Cardiac muscle cell (in vitro differentiated cells and primary cell): ENCODE measurements around the gene RER1. TPM values are rescaled to one million over a fixed set of nuclear protein-coding genes. Genes with fewer than 3 reads are reported as not detected.

ENCODE experiments used
- DNase-seq, 2 donors: peaks; one replicate each; pipeline versions ENCODE4 v3.0.0 to v3.0.0-alpha.2; 2010 to 2017; ENCODE audit warnings: low read depth in 1 of 2, low spot score in 1 of 2
- H3K27ac ChIP-seq: fragments of 200-600 bp; sonication (generic); 2 replicates; pipeline ENCODE4 v1.5.1; 2016
- H3K27me3 ChIP-seq: fragments of 200-600 bp; sonication (generic); 2 replicates; pipeline ENCODE4 v1.6.0; 2016; ENCODE audit warnings: control low read depth
- H3K36me3 ChIP-seq: fragments of 200-600 bp; sonication (generic); 2 replicates; pipeline ENCODE4 v1.5.1; 2016; ENCODE audit warnings: control low read depth
- H3K4me1 ChIP-seq: fragments of 200-600 bp; sonication (generic); 2 replicates; pipeline ENCODE4 v1.8.1; 2017; ENCODE audit warnings: low read depth, mild to moderate bottlenecking, mixed run types
- H3K4me3 ChIP-seq: fragments of 200-600 bp; sonication (generic); 2 replicates; pipeline ENCODE4 v1.5.1; 2016; ENCODE audit warnings: mild to moderate bottlenecking
- H3K9me3 ChIP-seq: fragments of 200-600 bp; sonication (generic); 2 replicates; pipeline ENCODE4 v1.5.1; 2017; ENCODE audit warnings: low read depth, mild to moderate bottlenecking, control low read depth
- CTCF ChIP-seq: IDR thresholded peaks from 2 replicates; pipeline ENCODE4 v1.5.1; 2012; ENCODE audit warnings: low read depth, mild to moderate bottlenecking, low read length
- polyA plus RNA-seq: library from polyadenylated mRNA; unstranded; fragments of >200 nt; fragmentation: Nextera tagmentation; extraction: Ambion mirVana; gene quantifications from 2 replicates; pipeline ENCODE4 v1.2.1, GENCODE V29; 2016
- total RNA-seq: library from RNA; depleted of rRNA; stranded (reverse); fragments of >200 nt; gene quantifications from 2 replicates; pipeline ENCODE4 v1.2.3, GENCODE V29; 2016

Gene RER1
- total and polyA plus RNA-seq, 2 experiments from 2014 or later, result 46.5 to 112 TPM

- Histone ChIP-seq H3K27me3 (no peaks in the 10 kb centered on the region), H3K27ac (no peak overlapping the region), H3K36me3 (no peaks in the 10 kb centered on the region), H3K4me3 (no peak overlapping the region), H3K4me1 (no peaks in the 10 kb centered on the region), H3K9me3 (no peaks in the 10 kb centered on the region)
- TF ChIP-seq CTCF, result no peak
- no peak for DNase-seq
Measured at GRCh38 chr1:2352341-2352896, 39.2 kb upstream of the RER1 start.

GRCh38 chr1:2352897-2353550, 38.6 kb upstream of the RER1 start:
- no peak for DNase-seq
- Histone ChIP-seq H3K9me3 (no peaks in the 10 kb centered on the region), H3K4me1 (no peaks in the 10 kb centered on the region), H3K4me3 (no peak overlapping the region), H3K27me3 (no peaks in the 10 kb centered on the region), H3K36me3 (no peaks in the 10 kb centered on the region), H3K27ac (no peak overlapping the region)
- TF ChIP-seq CTCF, result no peak

GRCh38 chr1:2353551-2354438, 37.8 kb upstream of the RER1 start:
- H3K4me1 ChIP-seq, result no peaks in the 10 kb centered on the region
- H3K9me3 ChIP-seq, result no peaks in the 10 kb centered on the region
- no peaks in the 10 kb centered on the region for H3K27me3 ChIP-seq
- TF ChIP-seq CTCF, result no peak
- no peak for DNase-seq
- H3K36me3 ChIP-seq, result no peaks in the 10 kb centered on the region
- no peak overlapping the region for H3K4me3 ChIP-seq
- H3K27ac ChIP-seq, result no peak overlapping the region

DNA sequence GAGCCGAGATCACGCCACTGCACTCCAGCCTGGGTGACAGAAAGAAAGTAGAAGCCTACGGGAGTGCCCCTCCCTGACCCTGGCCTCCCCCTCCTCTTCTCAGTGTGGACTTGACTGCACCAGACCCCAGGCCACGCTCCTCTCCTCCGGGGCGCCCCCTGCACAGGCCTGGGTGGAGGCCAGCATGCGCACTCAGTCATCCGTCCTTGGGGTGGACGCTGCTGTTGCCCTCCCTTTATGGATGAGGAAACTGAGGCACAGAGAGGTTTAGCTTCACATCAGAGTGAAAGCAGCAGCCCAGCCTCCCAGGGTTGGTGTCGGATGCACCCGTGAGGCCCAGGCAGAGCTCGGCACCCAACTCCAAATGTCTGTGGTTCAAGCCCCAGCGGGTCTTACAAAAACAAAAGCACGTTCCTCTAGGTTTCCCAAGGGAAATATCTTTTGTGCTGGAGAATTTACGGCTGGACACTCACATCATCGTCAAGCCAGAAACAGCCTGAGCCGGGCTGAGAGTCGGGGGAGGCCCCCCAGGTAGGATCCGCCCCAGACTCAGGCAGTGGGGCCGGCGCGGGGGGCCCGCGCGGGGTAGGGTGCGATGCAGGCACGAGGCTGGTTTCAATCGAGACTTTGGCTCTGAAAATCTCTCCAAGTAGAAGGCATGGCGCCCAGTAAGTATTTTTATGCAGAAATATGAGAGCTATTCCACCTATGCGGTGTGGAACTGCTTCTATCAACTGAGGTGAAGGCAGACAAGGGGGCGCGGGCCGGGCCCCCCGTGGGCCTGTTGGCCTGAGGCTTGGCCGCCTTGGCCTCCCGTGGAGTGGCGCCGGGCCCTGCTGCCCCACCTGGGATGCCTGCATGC, 36.9 kb upstream of the RER1 start:
- no peaks in the 10 kb centered on the region for H3K9me3 ChIP-seq
- TF ChIP-seq CTCF, result no peak
- no peak overlapping the region for H3K27ac ChIP-seq
- H3K4me1 ChIP-seq, result no peaks in the 10 kb centered on the region
- no peaks in the 10 kb centered on the region for H3K27me3 ChIP-seq
- no peak for DNase-seq
- no peaks in the 10 kb centered on the region for H3K36me3 ChIP-seq
- no peak overlapping the region for H3K4me3 ChIP-seq
